ENCODE results near the gene TROAP. TPM values are rescaled to one million over a fixed set of nuclear protein-coding genes. Genes with fewer than 3 reads are reported as not detected.

The TROAP gene, protein sequence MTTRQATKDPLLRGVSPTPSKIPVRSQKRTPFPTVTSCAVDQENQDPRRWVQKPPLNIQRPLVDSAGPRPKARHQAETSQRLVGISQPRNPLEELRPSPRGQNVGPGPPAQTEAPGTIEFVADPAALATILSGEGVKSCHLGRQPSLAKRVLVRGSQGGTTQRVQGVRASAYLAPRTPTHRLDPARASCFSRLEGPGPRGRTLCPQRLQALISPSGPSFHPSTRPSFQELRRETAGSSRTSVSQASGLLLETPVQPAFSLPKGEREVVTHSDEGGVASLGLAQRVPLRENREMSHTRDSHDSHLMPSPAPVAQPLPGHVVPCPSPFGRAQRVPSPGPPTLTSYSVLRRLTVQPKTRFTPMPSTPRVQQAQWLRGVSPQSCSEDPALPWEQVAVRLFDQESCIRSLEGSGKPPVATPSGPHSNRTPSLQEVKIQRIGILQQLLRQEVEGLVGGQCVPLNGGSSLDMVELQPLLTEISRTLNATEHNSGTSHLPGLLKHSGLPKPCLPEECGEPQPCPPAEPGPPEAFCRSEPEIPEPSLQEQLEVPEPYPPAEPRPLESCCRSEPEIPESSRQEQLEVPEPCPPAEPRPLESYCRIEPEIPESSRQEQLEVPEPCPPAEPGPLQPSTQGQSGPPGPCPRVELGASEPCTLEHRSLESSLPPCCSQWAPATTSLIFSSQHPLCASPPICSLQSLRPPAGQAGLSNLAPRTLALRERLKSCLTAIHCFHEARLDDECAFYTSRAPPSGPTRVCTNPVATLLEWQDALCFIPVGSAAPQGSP
- total RNA-seq (2011; cell fraction: chromatin; rRNA removed; ENCODE audit: low replicate concordance): 116 and 289 TPM in 2 replicates
- total RNA-seq (2011; cell fraction: nucleolus; rRNA removed): 173 and 178 TPM in 2 replicates
- 141 and 151 TPM in 2 replicates for total RNA-seq (2011; cell fraction: nucleoplasm; rRNA removed)
- total RNA-seq (2014; rRNA removed) (60.4 and 60.8 TPM in 2 replicates), total RNA-seq (2014; rRNA removed; fragmentation: Illumina TruSeq; extraction: Trizol) (39.0 and 56.5 TPM in 2 replicates), total RNA-seq (2015; rRNA removed; fragmentation: Illumina TruSeq; extraction: Trizol) (59.2 and 59.8 TPM in 2 replicates), total RNA-seq (2021) (72.9 and 83.0 TPM in 2 replicates), polyA plus RNA-seq (2011; rRNA removed) (46.4 and 61.0 TPM in 2 replicates), polyA plus RNA-seq (2014; fragmentation: Illumina TruSeq; extraction: Trizol) (171 and 183 TPM in 2 replicates), polyA plus RNA-seq (2014; fragmentation: Nextera tagmentation; extraction: Ambion mirVana) (10 to 100 TPM; 52.1 to 53.7 TPM), polyA plus RNA-seq (2014; rRNA removed) (101 and 112 TPM in 2 replicates), polyA minus RNA-seq (2011; rRNA and poly(A)+ RNA removed) (26.0 and 27.1 TPM in 2 replicates), Bru-seq, nascent RNA (percentile 88 among the genes with signal in this experiment), BruChase-seq, experiment 1, labeled RNA remaining after a 2-hour chase (percentile 82 among the genes with signal in this experiment), BruChase-seq, experiment 2, labeled RNA remaining after a 6-hour chase (percentile 88 among the genes with signal in this experiment)
- 34.7 and 45.0 TPM in 2 replicates for polyA plus RNA-seq (2011; cell fraction: cytosol; rRNA removed)
- polyA plus RNA-seq (2011; cell fraction: nucleus; rRNA removed): 167 and 238 TPM in 2 replicates
- 67.5 and 72.2 TPM in 2 replicates for polyA plus RNA-seq (2012)
- polyA minus RNA-seq (2011; cell fraction: cytosol; rRNA and poly(A)+ RNA removed): 28.1 and 36.8 TPM in 2 replicates
- polyA minus RNA-seq (2011; cell fraction: nucleus; rRNA and poly(A)+ RNA removed): 70.8 and 123 TPM in 2 replicates
- long read RNA-seq, experiment 1, transcript TROAP-207 (4 exons, 623 nt): major isoform, 13 of 78 reads
- long read RNA-seq, experiment 1, partial matches to known transcripts: 35 of 78 reads
- long read RNA-seq, experiment 1, other reads (novel, unspliced or antisense): 23 of 78 reads
- long read RNA-seq, experiment 2, transcript TROAP-201 (15 exons, 2,527 nt): minor isoform, 11 of 76 reads
- long read RNA-seq, experiment 2, transcript TROAP-202 (4 exons, 675 nt): minor isoform, 5 of 76 reads
- long read RNA-seq, experiment 2, transcript TROAP-213 (3 exons, 778 nt): minor isoform, 5 of 76 reads
- long read RNA-seq, experiment 2, transcript TROAP-207 (4 exons, 623 nt): major isoform, 20 of 76 reads
- long read RNA-seq, experiment 2, partial matches to known transcripts: 7 of 76 reads
- long read RNA-seq, experiment 2, other reads (novel, unspliced or antisense): 27 of 76 reads
- long read RNA-seq, experiment 3, transcript TROAP-201 (15 exons, 2,527 nt): major isoform, 9 of 34 reads
- long read RNA-seq, experiment 3, partial matches to known transcripts: 1 of 34 reads
- long read RNA-seq, experiment 3, other reads (novel, unspliced or antisense): 14 of 34 reads

- intact Hi-C loops (cut with micrococcal nuclease) (no loop called here), in situ Hi-C loops (cut with MboI) (no loop called here)
- Histone ChIP-seq H3K9me1 (ENCODE audit: control insufficient read depth, insufficient read depth, low read length) (no peaks in the 10 kb centered on the region), H3K27me3 (ENCODE audit: control insufficient read depth in 2 of 2, insufficient read depth in 2 of 2, low read length in 2 of 2) (no peaks in the 10 kb centered on the region), H2AFZ (ENCODE audit: low read depth, low read length) (peak within 1 kb of the TSS; percentile 93), H3K79me2 (ENCODE audit: control insufficient read depth, insufficient read depth, low read length) (peaks cover 22% of the 10 kb centered on the region), H3K4me2 (ENCODE audit: insufficient read depth, low read length) (peak within 1 kb of the TSS; percentile 99), H3K4me1 (replicated peaks in 1 of 2; ENCODE audit: control insufficient read depth in 2 of 2, insufficient read depth in 2 of 2, low read length in 2 of 2) (peaks cover 5 to 16% of the 10 kb centered on the region in 2 experiments; a peak in 3 of 5 replicates), H4K20me1 (replicated peaks; ENCODE audit: control insufficient read depth, insufficient read depth, low read length) (no peaks in the 10 kb centered on the region), H3K36me3 (ENCODE audit: control insufficient read depth, insufficient read depth, low read length) (peaks cover 38% of the 10 kb centered on the region; the same call in 2 of the 3 replicates), H3K9me3 (replicated peaks; ENCODE audit: control insufficient read depth, insufficient read depth, low read depth, low read length) (no peaks in the 10 kb centered on the region), H3K9ac (ENCODE audit: insufficient read depth in 1 of 2, low read depth in 2 of 2, low read length in 2 of 2) (peak within 1 kb of the TSS; percentile 96 to 99), H3K4me3 (peak within 1 kb of the TSS; percentile 74), H3K27ac (ENCODE audit: extremely low read depth, low read depth, low read length) (peak within 1 kb of the TSS; percentile 85)
- DNase-seq (ENCODE audit: extremely low read depth in 1 of 4, low spot score in 3 of 4) (peak; percentile 99), FAIRE-seq (peak; percentile 99), ATAC-seq (peak; percentile 98)
- under 1% methylated on average over 62 of the region's 65 CpGs for WGBS (ENCODE audit: insufficient coverage, low coverage, missing lambda C conversion rate)
- BruUV-seq (replicated peaks): no TSS peak
- ChIA-PET POLR2A (interaction anchor here (0.6 to 3.1 kb wide), 24 partner anchors 9 to 546 kb away, joined by 3 to 32 read pairs (median 6); partner anchors contain the start of genes C1QL4, DNAJC22, PRPH and TUBA1B), CTCF (ENCODE audit: low intra/inter-chr PET ratio) (no interaction called here)
- TF ChIP-seq CLOCK (CRISPR knock-in tag; IDR thresholded peaks at IDR 0.05; ENCODE audit: borderline replicate concordance) (no peak), CBX2 (IDR thresholded peaks at IDR 0.05; ENCODE audit: insufficient read depth, low read length, poor library complexity, severe bottlenecking) (no peak), PTTG1 (tag; IDR thresholded peaks at IDR 0.05; ENCODE audit: low read depth) (no peak), TEAD2 (tag; IDR thresholded peaks at IDR 0.05) (no peak), ZNF507 (tag; conservative IDR thresholded peaks at IDR 0.05) (no peak), ZNF778 (CRISPR knock-in tag; IDR thresholded peaks at IDR 0.05) (no peak)
- TF ChIP-seq, protein P1, sequence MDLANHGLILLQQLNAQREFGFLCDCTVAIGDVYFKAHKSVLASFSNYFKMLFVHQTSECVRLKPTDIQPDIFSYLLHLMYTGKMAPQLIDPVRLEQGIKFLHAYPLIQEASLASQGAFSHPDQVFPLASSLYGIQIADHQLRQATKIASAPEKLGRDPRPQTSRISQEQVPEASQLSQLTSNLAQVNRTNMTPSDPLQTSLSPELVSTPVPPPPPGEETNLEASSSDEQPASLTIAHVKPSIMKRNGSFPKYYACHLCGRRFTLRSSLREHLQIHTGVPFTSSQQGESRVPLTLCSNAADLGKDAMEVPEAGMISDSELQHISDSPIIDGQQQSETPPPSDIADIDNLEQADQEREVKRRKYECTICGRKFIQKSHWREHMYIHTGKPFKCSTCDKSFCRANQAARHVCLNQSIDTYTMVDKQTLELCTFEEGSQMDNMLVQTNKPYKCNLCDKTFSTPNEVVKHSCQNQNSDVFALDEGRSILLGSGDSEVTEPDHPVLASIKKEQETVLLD (IDR thresholded peaks at IDR 0.05): no peak
Measured at GRCh38 chr12:49322708-49323523, at the start of gene TROAP. Gene TROAP, plus strand, starts transcription at chr12:49323255. Its CDS starts 354 bp downstream, at chr12:49323609.

Measured in K562 (cell line).